Dermis lymphatic vessel endothelial cell (primary cell): ENCODE results near the gene OR13D1. TPM values are rescaled to one million over a fixed set of nuclear protein-coding genes. Genes with fewer than 3 reads are reported as not detected.

Source experiments
- total RNA-seq: library from RNA; depleted of rRNA; stranded (reverse); fragments of >200 nt; gene quantifications from 2 replicates; pipeline ENCODE4 v1.2.1, GENCODE V29; 2014

Gene OR13D1
- not detected in 2 replicates for total RNA-seq

GRCh38 chr9:104694218-104694617 lies at the start of gene OR13D1:
TSS of gene OR13D1 (plus strand) at chr9:104694518. CDS start at chr9:104694518, 0 bp downstream.

Other genes starting within 250 kb of the OR13D1 start
- not detected in 2 replicates for gene OR13F1, start 190.3 kb upstream of the OR13D1 start, total RNA-seq
- gene OR13C4, start 167.3 kb upstream of the OR13D1 start, total RNA-seq, result not detected in 2 replicates
- gene OR13C3, start 157.7 kb upstream of the OR13D1 start, total RNA-seq, result not detected in 2 replicates
- not detected in 2 replicates for gene OR13C8, start 125.3 kb upstream of the OR13D1 start, total RNA-seq
- not detected in 2 replicates for gene OR13C5, start 95.1 kb upstream of the OR13D1 start, total RNA-seq
- gene OR13C2, start 88.9 kb upstream of the OR13D1 start, total RNA-seq, result not detected in 2 replicates
- gene OR13C9, start 76.3 kb upstream of the OR13D1 start, total RNA-seq, result not detected in 2 replicates
- 51.5 and 52.4 TPM in 2 replicates for gene NIPSNAP3A, start 53.2 kb downstream of the OR13D1 start, total RNA-seq
- 0.11 and 0.60 TPM in 2 replicates for gene NIPSNAP3B, start 69.6 kb downstream of the OR13D1 start, total RNA-seq
- gene ABCA1, start 233.6 kb downstream of the OR13D1 start, total RNA-seq, result 7.4 and 22.3 TPM in 2 replicates